ENCODE measurements around the gene SNAPC3.
"Not testable (repeated sequence)": the region's sequence is repeated elsewhere in the genome, so short reads cannot be mapped to it uniquely, and the experiment has no call there.

The SNAPC3 gene

GRCh38 chr9:15422372-15423230 is at the start of gene SNAPC3:
Gene SNAPC3, plus strand, starts transcription at chr9:15422876. Its CDS starts 4 bp downstream, at chr9:15422880.
- DNase-seq = peak; percentile 37 to 97 (median 91)

GRCh38 chr9:15373881-15374280 is 48.8 kb upstream of the SNAPC3 start:
- no peak for DNase-seq

GRCh38 chr9:15374310-15374709 is 48.4 kb upstream of the SNAPC3 start:
- no peak for DNase-seq

GRCh38 chr9:15374825-15375224 is 47.9 kb upstream of the SNAPC3 start:
- no peak for DNase-seq

- DNase-seq = no peak
Observed at GRCh38 chr9:15377625-15378540, 44.8 kb upstream of the SNAPC3 start.

- not testable (repeated sequence) for DNase-seq
Observed at GRCh38 chr9:15379317-15379716, 43.4 kb upstream of the SNAPC3 start.

- DNase-seq = not testable (repeated sequence)
Observed at GRCh38 chr9:15379888-15380287, 42.8 kb upstream of the SNAPC3 start.

GRCh38 chr9:15381491-15381890 is 41.2 kb upstream of the SNAPC3 start:
- DNase-seq = no peak

GRCh38 chr9:15386465-15386864 is 36.2 kb upstream of the SNAPC3 start:
- DNase-seq = no peak

- no peak for DNase-seq
Observed at GRCh38 chr9:15389173-15389572, 33.5 kb upstream of the SNAPC3 start.

GRCh38 chr9:15389631-15390030 is 33.0 kb upstream of the SNAPC3 start:
- DNase-seq = no peak

GRCh38 chr9:15390201-15390600 is 32.5 kb upstream of the SNAPC3 start:
- DNase-seq = no peak

- no peak for DNase-seq
Observed at GRCh38 chr9:15392363-15392762, 30.3 kb upstream of the SNAPC3 start.

- DNase-seq = no peak
Observed at GRCh38 chr9:15400281-15400941, 22.3 kb upstream of the SNAPC3 start.

- DNase-seq = no peak
Observed at GRCh38 chr9:15401266-15401665, 21.4 kb upstream of the SNAPC3 start.

GRCh38 chr9:15403155-15403554 is 19.5 kb upstream of the SNAPC3 start:
- DNase-seq = no peak

GRCh38 chr9:15404171-15404570 is 18.5 kb upstream of the SNAPC3 start:
- DNase-seq = no peak

- peak in 6 of 51 donors; percentile 1 to 10 (median 4) for DNase-seq
Observed at GRCh38 chr9:15416880-15417279, 5.8 kb upstream of the SNAPC3 start.

- DNase-seq = no peak
Observed at GRCh38 chr9:15417626-15418025, 5.0 kb upstream of the SNAPC3 start.

- no peak for DNase-seq
Observed at GRCh38 chr9:15420796-15421195, 1.9 kb upstream of the SNAPC3 start.

- DNase-seq = no peak
Observed at GRCh38 chr9:15421532-15421931, 1.1 kb upstream of the SNAPC3 start.

GRCh38 chr9:15421990-15422371 is 695 bp upstream of the SNAPC3 start:
- DNase-seq = peak in 1 of 51 donors; percentile 27

All from hypothalamus (tissue), 51 donors.